Measurements from ENCODE around the gene IL18.
A peak's percentile ranks its signal among the peaks of the same experiment; 100 is the strongest.
"Not testable (repeated sequence)": the region's sequence is repeated elsewhere in the genome, so short reads cannot be mapped to it uniquely, and the experiment has no call there.

IL18 gene

GRCh38 chr11:112172362-112172994, 8.6 kb upstream of the IL18 start:
- DNase-seq (ENCODE audit: low spot score), result no peak

DNA sequence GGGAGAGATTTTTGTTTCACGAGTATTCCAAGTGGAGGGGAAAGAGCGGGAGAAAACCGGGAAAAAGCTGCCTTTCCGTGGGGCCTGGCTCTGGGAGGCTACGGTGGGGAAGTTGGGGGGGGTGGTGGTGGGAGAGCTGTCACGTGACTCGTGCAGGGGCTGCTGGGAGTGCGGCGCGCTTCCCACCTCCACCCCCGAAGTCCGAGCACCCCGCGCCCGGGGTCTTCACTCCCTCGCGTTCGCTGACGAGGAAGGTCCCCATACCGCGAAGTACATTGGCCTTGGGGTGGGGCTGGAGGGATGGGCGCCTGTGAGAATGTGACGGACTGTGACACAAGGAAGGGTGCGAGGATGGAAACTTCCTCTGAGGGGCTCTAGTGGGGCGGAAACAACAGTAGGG, 3.3 kb upstream of the IL18 start, which contains the start of gene TEX12:
Gene TEX12 (plus strand): TSS at position 228 of the 400 bp plus-strand sequence. CDS start 1,897 bp downstream, outside the sequence.
- no peak for DNase-seq (ENCODE audit: low spot score)

GRCh38 chr11:112166562-112166961, 2.7 kb upstream of the IL18 start:
- DNase-seq (ENCODE audit: low spot score), result no peak

DNA sequence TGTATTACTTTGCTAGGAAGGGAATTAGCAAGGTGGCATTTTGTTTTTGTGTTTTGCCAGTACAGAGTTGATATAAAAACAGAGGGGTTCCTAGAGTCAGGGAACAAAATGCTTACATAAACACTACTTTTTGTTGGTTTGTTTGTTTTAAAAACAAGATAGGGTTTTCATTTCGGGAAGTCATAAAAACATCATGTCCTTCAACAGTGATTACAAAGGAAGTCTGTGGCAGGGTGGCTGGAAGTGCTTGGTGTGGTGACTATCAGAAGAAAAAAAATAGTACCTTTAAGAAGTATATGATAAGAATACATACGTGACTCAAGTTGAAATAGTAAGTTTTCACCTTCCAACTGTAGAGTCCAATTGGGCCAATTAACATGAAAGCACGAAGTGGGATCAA, 1.2 kb upstream of the IL18 start:
- DNase-seq (ENCODE audit: low spot score), result no peak

DNA sequence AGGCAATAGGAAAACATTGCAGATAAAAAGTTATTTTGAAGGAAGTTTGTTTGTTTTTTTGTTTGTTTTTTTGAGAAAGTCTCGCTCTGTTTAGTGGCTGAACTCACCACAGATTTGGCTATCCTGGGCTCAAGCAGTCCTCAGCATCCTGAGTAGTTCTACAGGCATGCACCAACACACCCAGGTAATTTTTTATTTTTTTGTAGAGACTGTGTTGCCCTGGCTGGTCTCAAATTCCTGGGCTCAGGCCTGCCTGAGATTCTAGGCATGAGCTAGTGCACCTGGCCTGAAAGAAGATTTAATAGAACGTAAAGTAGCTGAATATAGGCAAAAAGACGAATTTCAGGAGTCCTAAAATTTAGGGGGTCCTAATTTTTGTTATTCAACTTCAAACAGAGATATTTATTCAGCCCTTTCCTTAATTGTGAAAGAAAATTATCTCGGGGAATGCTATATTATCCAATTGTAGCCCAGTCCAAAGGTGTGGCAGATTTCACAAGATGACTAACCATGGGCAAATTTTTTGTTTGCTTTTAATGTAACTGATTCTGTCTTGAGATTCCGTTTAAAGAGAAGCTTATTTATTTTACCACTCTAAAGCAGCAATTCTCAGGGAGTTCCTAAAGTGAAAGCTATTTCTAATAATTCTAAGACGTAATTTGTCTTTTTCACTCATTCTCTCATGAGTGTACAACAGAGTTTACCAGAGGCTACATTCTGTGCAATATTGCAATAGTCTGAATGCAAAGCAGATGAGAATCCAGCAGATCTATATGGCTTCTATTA, 940 bp downstream of the IL18 start:
- no peak for DNase-seq (ENCODE audit: low spot score)

GRCh38 chr11:112162200-112162599, 1.7 kb downstream of the IL18 start:
- DNase-seq (ENCODE audit: low spot score), result not testable (repeated sequence)

DNA sequence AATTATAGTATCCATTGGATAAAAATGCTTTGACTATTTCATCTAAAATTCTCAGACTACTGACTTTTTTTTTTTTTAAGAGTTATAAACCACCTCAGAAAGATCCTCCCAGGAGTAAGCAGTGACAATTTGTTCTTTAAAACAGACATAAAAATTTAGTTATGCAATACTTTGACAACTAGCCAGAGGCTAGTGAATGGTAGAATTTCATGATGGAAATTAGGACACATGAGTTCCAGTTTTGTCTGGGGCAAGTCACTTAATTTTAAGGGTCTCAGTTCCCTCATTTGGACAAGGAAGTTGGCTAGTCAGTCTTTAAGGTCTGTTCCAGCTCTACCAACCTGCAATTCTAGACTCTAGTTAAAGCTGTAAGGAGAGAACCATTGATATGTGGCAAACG, 2.9 kb downstream of the IL18 start:
- DNase-seq (ENCODE audit: low spot score), result no peak

DNA sequence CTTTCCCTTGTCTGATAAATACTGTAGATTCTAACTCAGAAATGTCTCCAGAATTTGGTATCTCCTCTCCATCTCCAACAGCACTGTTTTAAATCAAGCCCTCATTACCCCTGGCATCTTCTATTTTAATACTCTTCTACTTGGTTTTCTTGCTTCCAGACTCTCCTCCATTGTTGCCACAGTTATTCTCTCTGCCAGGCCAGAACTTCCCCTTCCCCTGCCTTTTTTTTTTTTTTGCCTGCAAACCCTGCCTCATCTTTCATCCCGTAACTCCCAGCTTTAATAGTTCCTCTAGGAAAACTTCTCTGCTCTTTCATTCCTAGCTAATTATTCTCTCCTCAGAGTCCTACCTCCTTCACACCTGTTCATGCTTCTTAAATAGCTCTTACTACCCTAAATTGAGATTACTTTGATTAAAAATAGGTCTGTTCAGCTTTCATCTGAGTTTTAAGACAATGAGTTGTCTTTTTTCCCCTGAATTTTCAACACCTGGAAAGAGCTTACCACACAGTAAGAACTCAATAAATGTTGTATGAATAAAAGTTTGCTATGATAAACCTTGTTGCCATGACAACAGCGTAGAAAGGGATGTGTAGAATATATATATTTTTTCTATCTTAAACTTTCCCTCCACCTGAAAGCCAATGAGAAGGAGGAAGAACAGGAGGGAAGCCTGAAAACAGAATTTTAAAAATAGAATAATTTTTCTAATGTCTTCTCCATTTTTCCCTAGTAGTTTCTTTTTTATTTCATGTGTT, 3.6 kb downstream of the IL18 start:
- no peak for DNase-seq (ENCODE audit: low spot score)

- no peak for DNase-seq (ENCODE audit: low spot score)
These were observed 4.5 kb downstream of the IL18 start for GRCh38 chr11:112159098-112160065.

- DNase-seq (ENCODE audit: low spot score), result no peak
These were observed 6.7 kb downstream of the IL18 start for GRCh38 chr11:112156956-112157766.

DNA sequence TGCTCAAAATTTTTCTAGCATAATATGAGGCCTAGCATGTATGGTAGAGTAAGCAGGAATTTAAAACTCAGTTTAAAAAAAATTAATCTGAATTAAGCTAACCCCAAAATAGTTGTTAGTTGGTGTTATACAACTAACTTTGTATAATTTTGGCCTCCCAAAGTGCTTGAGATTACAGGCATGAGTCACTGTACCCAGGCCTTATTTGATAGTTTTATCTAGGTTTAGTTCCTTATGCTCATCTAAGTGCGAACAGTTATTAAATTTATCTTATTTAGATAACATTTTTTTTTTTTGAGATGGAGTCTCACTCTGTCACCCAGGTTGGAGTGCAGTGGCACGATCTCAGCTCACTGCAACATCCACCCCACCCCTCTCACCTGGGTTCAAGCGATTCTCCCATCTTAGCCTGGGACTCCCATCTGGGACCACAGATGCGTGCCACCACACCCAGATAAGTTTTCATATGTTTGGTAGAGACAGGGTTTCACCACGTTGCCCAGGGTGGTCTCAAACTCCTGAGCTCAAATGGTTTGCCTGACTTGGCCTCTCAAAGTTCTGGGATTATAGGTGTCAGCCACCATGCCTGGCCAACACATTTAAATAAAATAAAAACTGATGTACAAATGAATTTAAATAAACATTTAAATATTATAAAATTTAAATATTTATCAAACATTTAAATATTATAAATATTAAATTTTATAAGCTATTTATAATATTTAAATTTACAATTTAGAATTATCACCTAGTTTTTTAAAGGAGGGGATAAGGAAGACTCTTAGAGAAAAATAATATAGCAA, 7.5 kb downstream of the IL18 start:
- no peak for DNase-seq (ENCODE audit: low spot score)

DNA sequence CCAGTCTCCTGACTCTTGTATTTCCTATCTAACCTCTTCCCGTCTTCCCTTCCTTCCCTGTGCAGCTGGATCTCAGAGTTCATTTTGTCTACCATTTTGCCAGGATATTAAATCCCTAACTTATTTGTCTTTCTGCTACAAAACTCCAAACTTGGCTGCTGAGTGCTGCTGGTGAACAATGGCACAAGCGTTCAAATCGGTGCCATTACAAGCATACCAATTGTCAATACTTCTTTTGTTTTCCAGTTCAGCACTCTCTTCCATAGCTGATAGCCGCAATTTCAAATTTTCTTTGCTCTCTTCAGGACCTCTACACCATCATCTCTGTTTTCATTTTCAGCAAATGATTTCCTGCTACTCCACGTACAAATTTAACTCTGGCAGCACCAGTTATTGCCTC, 13.4 kb downstream of the IL18 start:
- peak; percentile 85 for DNase-seq (ENCODE audit: low spot score)

DNA sequence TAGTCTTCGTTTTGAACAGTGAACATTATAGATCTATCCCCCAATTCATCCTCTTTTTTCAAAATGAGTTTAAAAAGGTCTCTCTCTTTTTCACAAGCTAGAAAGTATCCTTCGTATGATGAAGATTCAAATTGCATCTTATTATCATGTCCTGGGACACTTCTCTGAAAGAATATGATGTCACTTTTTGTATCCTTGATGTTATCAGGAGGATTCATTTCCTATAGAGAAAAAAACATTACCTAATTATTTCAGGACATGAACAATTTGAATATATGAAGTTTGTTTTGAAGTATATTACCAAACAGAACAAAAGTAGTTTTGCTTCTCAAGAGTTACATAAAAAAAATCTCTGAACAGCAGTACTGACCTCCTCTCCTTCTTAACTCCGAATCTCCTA, 20.3 kb downstream of the IL18 start:
- DNase-seq (ENCODE audit: low spot score), result no peak

- no peak for DNase-seq (ENCODE audit: low spot score)
These were observed 29.4 kb downstream of the IL18 start for GRCh38 chr11:112134473-112134872.

GRCh38 chr11:112132737-112133136, 31.2 kb downstream of the IL18 start:
- no peak for DNase-seq (ENCODE audit: low spot score)

DNA sequence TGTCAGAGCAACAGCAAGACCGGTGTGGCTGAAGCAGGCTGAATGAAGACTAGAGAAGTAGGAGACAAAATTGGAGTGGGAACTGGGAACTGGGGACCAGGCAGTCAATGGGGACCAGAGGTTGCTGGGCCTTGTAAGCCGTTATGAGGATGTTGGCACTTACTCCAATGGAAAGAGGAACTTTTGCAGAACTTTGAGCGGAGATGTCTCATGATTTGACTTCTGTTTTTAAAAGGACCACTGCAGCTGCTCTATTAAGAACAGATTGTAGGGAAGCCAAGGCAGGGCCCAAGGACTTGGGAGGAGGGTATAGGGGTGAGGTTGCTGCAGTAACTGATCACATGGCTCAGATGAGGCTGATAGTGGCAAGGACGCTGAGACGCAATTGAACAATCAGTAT, 34.2 kb downstream of the IL18 start:
- peak; percentile 89 for DNase-seq (ENCODE audit: low spot score)

DNA sequence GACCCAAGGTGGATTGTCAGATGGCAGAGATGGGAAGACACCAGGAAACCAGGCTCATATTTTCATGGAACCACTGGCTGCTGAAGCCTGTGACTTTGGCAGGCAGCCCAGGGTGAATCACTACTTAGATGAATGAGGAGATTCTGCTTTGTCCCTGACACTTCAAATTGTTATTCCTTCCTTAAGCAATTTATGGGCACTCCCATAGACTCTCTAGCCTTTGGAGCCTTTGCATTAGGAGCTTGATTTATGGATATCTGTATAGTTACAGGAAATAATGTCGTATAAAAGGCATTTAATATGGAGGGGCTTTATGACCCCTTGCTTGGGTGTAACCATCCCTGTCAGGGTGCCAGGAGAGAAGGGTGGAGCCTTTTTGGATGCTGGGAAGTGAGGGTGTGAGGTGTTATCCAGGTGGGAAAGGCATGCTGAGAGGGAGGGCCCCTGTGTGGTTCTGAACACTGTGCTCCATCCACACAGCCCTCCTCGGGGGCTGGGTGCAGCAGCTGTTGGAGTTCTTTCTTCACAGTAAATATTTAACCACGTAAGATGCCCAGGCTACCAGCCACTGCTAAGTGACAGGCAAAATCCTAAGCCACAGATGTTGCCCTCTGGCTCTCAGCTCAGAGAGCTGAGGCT, 35.3 kb downstream of the IL18 start:
- DNase-seq (ENCODE audit: low spot score), result peak; percentile 82

GRCh38 chr11:112127056-112127455, 36.8 kb downstream of the IL18 start:
- DNase-seq (ENCODE audit: low spot score), result no peak

GRCh38 chr11:112123129-112123528, 40.8 kb downstream of the IL18 start:
- no peak for DNase-seq (ENCODE audit: low spot score)

All from pons (tissue), 1 donor.